Trophoblast cell (in vitro differentiated cells and primary cell): ENCODE measurements around the gene BSCL2. TPM values are rescaled to one million over a fixed set of nuclear protein-coding genes. Genes with fewer than 3 reads are reported as not detected.

ENCODE experiments used
- DNase-seq, 2 donors: peaks; one replicate each; pipeline ENCODE4 v3.0.0-alpha.2; 2016
- H2AFZ ChIP-seq: 2 replicates; pipeline ENCODE4 v1.6.1; 2013; ENCODE audit warnings: low read length, moderate library complexity, mild to moderate bottlenecking; ENCODE audit not compliant: insufficient read depth, poor library complexity
- H2AK5ac ChIP-seq: 2 replicates; pipeline ENCODE4 v1.6.1; 2013; ENCODE audit warnings: mild to moderate bottlenecking, low read length
- H2BK120ac ChIP-seq: 2 replicates; pipeline ENCODE4 v1.6.1; 2013; ENCODE audit warnings: low read length, mild to moderate bottlenecking, moderate library complexity; ENCODE audit not compliant: insufficient read depth, poor library complexity
- H2BK12ac ChIP-seq: 2 replicates; pipeline ENCODE4 v1.6.1; 2013; ENCODE audit warnings: mild to moderate bottlenecking, low read length, moderate library complexity
- H2BK5ac ChIP-seq: 2 replicates; pipeline ENCODE4 v1.6.1; 2013; ENCODE audit warnings: low read length, low read depth, moderate library complexity, mild to moderate bottlenecking; ENCODE audit not compliant: poor library complexity
- H3K14ac ChIP-seq: 2 replicates; pipeline ENCODE4 v1.6.1; 2013; ENCODE audit warnings: mild to moderate bottlenecking, low read length
- H3K18ac ChIP-seq: 2 replicates; pipeline ENCODE4 v1.6.1; 2013; ENCODE audit warnings: mild to moderate bottlenecking, low read length
- H3K23ac ChIP-seq: 2 replicates; pipeline ENCODE4 v1.6.1; 2013; ENCODE audit warnings: low read length
- H3K27ac ChIP-seq: 2 replicates; pipeline ENCODE4 v1.5.1; 2013; ENCODE audit warnings: low read depth, mild to moderate bottlenecking, inconsistent platforms, low read length, moderate library complexity
- H3K27me3 ChIP-seq: 2 replicates; pipeline ENCODE4 v1.6.1; 2013; ENCODE audit warnings: inconsistent platforms, mild to moderate bottlenecking, low read length, moderate library complexity; ENCODE audit not compliant: insufficient read depth
- H3K36me3 ChIP-seq, 2 experiments: 1 replicate in 1 of 2; 2 replicates in 1 of 2; pipeline ENCODE4 v1.6.1; 2013; ENCODE audit warnings: low read length in 2 of 2, mild to moderate bottlenecking in 2 of 2, moderate library complexity in 1 of 2; ENCODE audit not compliant: insufficient read depth in 2 of 2, control insufficient read depth in 1 of 2
- H3K4ac ChIP-seq: 2 replicates; pipeline ENCODE4 v1.6.1; 2013; ENCODE audit warnings: low read depth, mild to moderate bottlenecking, low read length, moderate library complexity
- H3K4me1 ChIP-seq, 2 experiments: 1 replicate in 1 of 2; 2 replicates in 1 of 2; pipeline ENCODE4 v1.6.1; 2013; ENCODE audit warnings: low read length in 2 of 2, mild to moderate bottlenecking in 2 of 2, moderate library complexity in 1 of 2; ENCODE audit not compliant: insufficient read depth in 2 of 2, control insufficient read depth in 1 of 2
- H3K4me2 ChIP-seq: 2 replicates; pipeline ENCODE4 v1.6.1; 2013; ENCODE audit warnings: inconsistent platforms, mild to moderate bottlenecking, low read length, moderate library complexity
- H3K4me3 ChIP-seq: 2 replicates; pipeline ENCODE4 v1.5.1; 2013; ENCODE audit warnings: mild to moderate bottlenecking, low read depth, low read length, inconsistent platforms
- H3K79me1 ChIP-seq: one replicate; pipeline ENCODE4 v1.6.1; 2013; ENCODE audit warnings: low read length
- H3K79me2 ChIP-seq: 2 replicates; pipeline ENCODE4 v1.6.1; 2013; ENCODE audit warnings: low read length, mild to moderate bottlenecking; ENCODE audit not compliant: control insufficient read depth, insufficient read depth, poor library complexity
- H3K9ac ChIP-seq: 2 replicates; pipeline ENCODE4 v1.6.1; 2013; ENCODE audit warnings: mild to moderate bottlenecking, low read length
- H3K9me3 ChIP-seq: 2 replicates; pipeline ENCODE4 v1.6.1; 2013; ENCODE audit warnings: low read depth, mild to moderate bottlenecking, control low read depth, inconsistent platforms, low read length; ENCODE audit not compliant: insufficient read depth
- H4K12ac ChIP-seq: 2 replicates; pipeline ENCODE4 v1.6.1; 2013; ENCODE audit warnings: low read depth, mild to moderate bottlenecking, low read length, moderate library complexity
- H4K8ac ChIP-seq: 2 replicates; pipeline ENCODE4 v1.6.1; 2013; ENCODE audit warnings: low read depth, mild to moderate bottlenecking, low read length, moderate library complexity
- H4K91ac ChIP-seq: one replicate; pipeline ENCODE4 v1.6.1; 2013; ENCODE audit warnings: low read depth, mild to moderate bottlenecking, low read length, moderate library complexity
- WGBS: extraction: QIAGEN DNeasy Blood & Tissue Kit; methylation state at CpG from one replicate; pipeline ENCODE4 v1.1.7; 2013; ENCODE audit warnings: missing lambda C conversion rate; ENCODE audit not compliant: insufficient read length, insufficient coverage; ENCODE audit errors: extremely low coverage; 5-methylcytosine and 5-hydroxymethylcytosine counted together
- polyA plus RNA-seq: library from polyadenylated mRNA; stranded (reverse); fragments of 200-250 nt; gene quantifications from 2 replicates; pipeline ENCODE4 v1.2.3, GENCODE V29; 2013

The BSCL2 gene
- polyA plus RNA-seq: 39.4 and 47.0 TPM in 2 replicates

DNA sequence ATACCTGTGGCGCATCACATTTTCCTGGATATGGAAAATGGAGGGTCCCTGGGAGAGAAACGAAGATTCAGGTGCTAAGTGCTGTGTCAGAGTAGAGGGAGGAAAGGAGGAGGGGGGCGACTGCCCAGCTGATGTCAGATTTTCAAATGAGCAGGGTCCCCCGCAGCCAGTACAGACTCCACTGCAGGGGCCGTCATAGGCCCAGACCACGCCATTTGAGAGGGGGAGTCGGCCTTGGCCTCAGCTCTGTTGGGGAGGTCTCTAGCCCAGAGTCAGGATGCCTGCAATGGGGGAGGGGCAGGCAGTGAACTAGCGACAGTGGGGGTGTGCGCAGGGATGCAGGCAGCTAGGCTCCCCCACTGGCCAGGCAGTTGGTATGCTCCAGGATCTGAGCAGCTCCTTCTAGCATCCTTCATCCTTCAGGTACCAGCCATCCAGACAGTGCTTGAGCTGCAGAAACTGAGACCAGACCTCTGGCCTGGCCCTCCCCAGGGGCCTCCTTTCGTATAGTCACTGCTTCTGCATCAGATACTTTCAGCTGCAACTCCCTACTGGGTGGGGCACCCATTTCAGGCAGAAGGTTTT lies at the start of gene BSCL2, which contains the start of gene GNG3:
BSCL2 (minus strand) TSS at position 148 of the 585 bp plus-strand sequence. CDS start 229 bp downstream, outside the sequence.
GNG3 (plus strand) TSS at position 400 of the 585 bp plus-strand sequence. CDS start 620 bp downstream, outside the sequence.
- peak within 1 kb of the TSS; percentile 76 for H4K91ac ChIP-seq
- peak within 1 kb of the TSS; percentile 94 for H3K4me2 ChIP-seq
- peak within 1 kb of the TSS; percentile 87 for H4K12ac ChIP-seq
- H3K4me1 ChIP-seq: peaks cover 25 to 30% of the 10 kb centered on the region in 2 experiments
- H3K4ac ChIP-seq: peak within 1 kb of the TSS; percentile 24
- WGBS: no CpG with 5 or more reads among the region's 10 CpGs
- no peak within 1 kb of the TSS for H2AFZ ChIP-seq
- H2BK12ac ChIP-seq: no peak within 1 kb of the TSS
- peaks cover 10% of the 10 kb centered on the region for H3K79me2 ChIP-seq
- DNase-seq: no peak
- H3K9ac ChIP-seq: peak within 1 kb of the TSS; percentile 14
- peak within 1 kb of the TSS; percentile 68 for H3K4me3 ChIP-seq
- H3K18ac ChIP-seq: peak within 1 kb of the TSS; percentile 57
- peak within 1 kb of the TSS; percentile 38 for H2BK120ac ChIP-seq
- peak within 1 kb of the TSS; percentile 90 for H3K14ac ChIP-seq
- peak within 1 kb of the TSS; percentile 76 for H3K27ac ChIP-seq
- H3K23ac ChIP-seq: no peak within 1 kb of the TSS
- H3K36me3 ChIP-seq: peaks cover 2 to 12% of the 10 kb centered on the region in 2 experiments
- no peaks in the 10 kb centered on the region for H3K27me3 ChIP-seq
- H4K8ac ChIP-seq: peak within 1 kb of the TSS; percentile 88
- peak within 1 kb of the TSS; percentile 25 for H2BK5ac ChIP-seq
- peak within 1 kb of the TSS; percentile 53 for H2AK5ac ChIP-seq
- no peaks in the 10 kb centered on the region for H3K9me3 ChIP-seq
- peaks cover 22% of the 10 kb centered on the region for H3K79me1 ChIP-seq

DNA sequence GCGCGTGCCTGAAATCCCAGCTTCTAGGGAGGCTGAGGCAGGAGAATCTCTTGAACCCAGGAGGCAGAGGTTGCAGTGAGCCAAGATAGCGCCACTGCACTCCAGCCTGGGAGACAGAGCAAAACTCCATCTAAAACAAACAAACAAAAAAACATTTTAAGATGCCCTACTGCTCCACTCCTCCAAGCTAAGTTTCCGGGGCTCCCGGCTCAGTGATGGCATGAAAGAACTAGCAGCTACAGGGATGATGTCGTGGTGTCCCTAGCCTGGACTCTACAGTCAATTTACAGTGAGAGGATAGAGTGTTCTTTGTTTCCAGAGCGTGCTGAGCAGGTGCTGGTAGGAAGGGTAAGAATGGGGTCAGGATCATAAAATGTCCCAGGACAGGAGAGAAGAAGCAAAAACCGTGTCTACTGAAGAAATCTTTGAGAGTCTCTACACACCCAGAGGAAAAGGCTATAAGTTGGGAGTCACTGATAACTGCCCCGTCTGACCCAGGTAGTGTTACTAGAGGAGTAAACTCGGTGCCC lies 47.9 kb upstream of the BSCL2 start:
- H4K12ac ChIP-seq: no peak overlapping the region
- no peak overlapping the region for H3K14ac ChIP-seq
- no CpG with 5 or more reads among the region's 10 CpGs for WGBS

DNA sequence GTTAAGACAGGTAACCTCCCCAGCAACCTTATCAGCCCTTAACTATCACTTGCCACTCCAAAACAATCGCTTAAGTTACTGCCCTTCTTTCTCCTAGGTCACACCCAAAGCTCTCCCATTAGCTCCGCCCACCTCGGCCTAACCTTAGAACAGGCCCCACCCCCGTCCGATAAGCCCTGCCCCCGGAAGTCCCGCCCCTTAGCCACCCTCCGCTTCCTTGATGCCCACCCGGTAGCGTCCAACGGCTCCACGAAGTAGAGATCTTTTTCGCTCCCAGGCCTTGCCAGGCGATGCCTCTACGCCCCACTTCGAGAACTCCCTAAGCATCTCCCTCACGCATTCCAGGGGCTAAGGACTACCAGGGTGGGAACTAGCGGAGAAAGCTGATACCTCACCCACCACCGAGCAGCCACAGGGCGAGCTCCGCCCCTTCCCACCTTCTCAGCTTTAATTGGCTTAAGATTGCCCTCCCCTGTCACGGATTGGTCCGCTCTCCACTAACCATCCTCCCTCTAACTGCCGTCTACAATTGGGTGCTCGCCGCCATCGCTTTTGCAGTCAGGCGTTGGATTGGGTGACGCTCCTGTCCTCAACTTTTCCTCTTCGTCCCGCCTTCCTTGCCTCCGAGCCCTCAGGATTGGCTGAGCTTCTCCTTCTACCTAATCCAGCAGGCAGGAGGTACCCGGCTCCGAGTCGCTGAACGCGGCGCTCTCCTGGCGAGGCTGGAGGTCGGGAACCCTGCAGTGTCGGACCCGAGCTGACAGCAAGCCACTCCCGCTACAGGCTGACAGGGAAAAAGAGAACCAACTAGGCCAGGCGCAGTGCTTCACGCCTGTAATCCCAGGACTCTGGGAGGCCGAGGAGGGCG lies 46.7 kb upstream of the BSCL2 start, which contains the start of gene ZBTB3:
ZBTB3 (minus strand) TSS at position 425 of the 868 bp plus-strand sequence. CDS start 496 bp downstream, outside the sequence.
- peak within 1 kb of the TSS; percentile 87 for H3K4me3 ChIP-seq
- H4K12ac ChIP-seq: peak within 1 kb of the TSS; percentile 92
- WGBS: no CpG with 5 or more reads among the region's 47 CpGs

More for the DNA sequence above, 47.9 kb upstream of the BSCL2 start:
- H3K27me3 ChIP-seq: no peaks in the 10 kb centered on the region
- peaks cover 12 to 18% of the 10 kb centered on the region in 2 experiments for H3K4me1 ChIP-seq
- peaks cover 11% of the 10 kb centered on the region for H3K79me1 ChIP-seq
- H2AK5ac ChIP-seq: no peak overlapping the region
- H3K9ac ChIP-seq: no peak overlapping the region
- H3K18ac ChIP-seq: no peak overlapping the region
- H3K79me2 ChIP-seq: peaks cover 5% of the 10 kb centered on the region
- no peak overlapping the region for H3K4me3 ChIP-seq
- no peak overlapping the region for H2BK120ac ChIP-seq
- no peak overlapping the region for H2BK5ac ChIP-seq
- no peak overlapping the region for H2AFZ ChIP-seq
- H2BK12ac ChIP-seq: no peak overlapping the region
- H4K8ac ChIP-seq: no peak overlapping the region
- H3K9me3 ChIP-seq: no peaks in the 10 kb centered on the region
- no peak overlapping the region for H4K91ac ChIP-seq
- H3K4me2 ChIP-seq: no peak overlapping the region
- no peak overlapping the region for H3K27ac ChIP-seq
- DNase-seq: no peak
- H3K36me3 ChIP-seq: peaks cover 0 to 2% of the 10 kb centered on the region in 2 experiments
- no peak overlapping the region for H3K4ac ChIP-seq
- no peak overlapping the region for H3K23ac ChIP-seq

More for the DNA sequence above, 46.7 kb upstream of the BSCL2 start, which contains the start of gene ZBTB3:
- peak within 1 kb of the TSS; percentile 83 for H3K14ac ChIP-seq
- peak within 1 kb of the TSS; percentile 94 for H4K8ac ChIP-seq
- H2BK120ac ChIP-seq: peak within 1 kb of the TSS; percentile 54
- peak within 1 kb of the TSS; percentile 77 for H3K27ac ChIP-seq
- peak within 1 kb of the TSS; percentile 55 for H3K18ac ChIP-seq
- H3K4me1 ChIP-seq: peaks cover 12 to 18% of the 10 kb centered on the region in 2 experiments
- peak within 1 kb of the TSS; percentile 23 for H2BK12ac ChIP-seq
- H2AFZ ChIP-seq: peak within 1 kb of the TSS; percentile 90
- peak within 1 kb of the TSS; percentile 73 for H3K4ac ChIP-seq
- peaks cover 11% of the 10 kb centered on the region for H3K79me1 ChIP-seq
- H3K27me3 ChIP-seq: no peaks in the 10 kb centered on the region
- H3K79me2 ChIP-seq: peaks cover 5% of the 10 kb centered on the region
- peaks cover 0 to 2% of the 10 kb centered on the region in 2 experiments for H3K36me3 ChIP-seq
- peak within 1 kb of the TSS; percentile 77 for H3K9ac ChIP-seq
- peak within 1 kb of the TSS; percentile 45 for H2BK5ac ChIP-seq
- DNase-seq: peak; percentile 98 to 99
- H3K23ac ChIP-seq: no peak within 1 kb of the TSS
- peak within 1 kb of the TSS; percentile 85 for H4K91ac ChIP-seq
- peak within 1 kb of the TSS; percentile 83 for H3K4me2 ChIP-seq
- peak within 1 kb of the TSS; percentile 70 for H2AK5ac ChIP-seq
- H3K9me3 ChIP-seq: no peaks in the 10 kb centered on the region
